HG02623 (cell line): ENCODE measurements around the gene FNDC3B.
"Not testable (repeated sequence)": the region's sequence is repeated elsewhere in the genome, so short reads cannot be mapped to it uniquely, and the experiment has no call there.

Experiments
- ATAC-seq: cut with Tn5 transposase; IDR thresholded peaks from one replicate; pipeline ENCODE4 v1.9.1; 2021; ENCODE audit warnings: moderate library complexity; ENCODE audit not compliant: unreplicated experiment

Gene FNDC3B

GRCh38 chr3:172228036-172228415 lies 188.6 kb downstream of the FNDC3B start:
- ATAC-seq: no peak

- no peak for ATAC-seq
Observed at GRCh38 chr3:172229462-172229861, 190.1 kb downstream of the FNDC3B start.

- ATAC-seq: no peak
Observed at GRCh38 chr3:172231318-172231901, 192.0 kb downstream of the FNDC3B start.

- ATAC-seq: no peak
Observed at GRCh38 chr3:172232579-172233212, 193.3 kb downstream of the FNDC3B start.

- no peak for ATAC-seq
Observed at GRCh38 chr3:172233474-172234277, 194.3 kb downstream of the FNDC3B start.

- ATAC-seq: no peak
Observed at GRCh38 chr3:172235698-172236097, 196.3 kb downstream of the FNDC3B start.

GRCh38 chr3:172236771-172237742 lies 197.7 kb downstream of the FNDC3B start:
- ATAC-seq: no peak

- no peak for ATAC-seq
Observed at GRCh38 chr3:172238188-172238587, 198.8 kb downstream of the FNDC3B start.

GRCh38 chr3:172239218-172239790 lies 199.9 kb downstream of the FNDC3B start:
- no peak for ATAC-seq

GRCh38 chr3:172241405-172241804 lies 202.0 kb downstream of the FNDC3B start:
- ATAC-seq: no peak

- ATAC-seq: not testable (repeated sequence)
Observed at GRCh38 chr3:172242471-172242870, 203.1 kb downstream of the FNDC3B start.

GRCh38 chr3:172243376-172243775 lies 204.0 kb downstream of the FNDC3B start:
- ATAC-seq: not testable (repeated sequence)

GRCh38 chr3:172244011-172244410 lies 204.6 kb downstream of the FNDC3B start:
- no peak for ATAC-seq

GRCh38 chr3:172245241-172245640 lies 205.9 kb downstream of the FNDC3B start:
- no peak for ATAC-seq

GRCh38 chr3:172246107-172246844 lies 206.9 kb downstream of the FNDC3B start:
- ATAC-seq: no peak

GRCh38 chr3:172247525-172248274 lies 208.3 kb downstream of the FNDC3B start:
- ATAC-seq: no peak

- ATAC-seq: no peak
Observed at GRCh38 chr3:172249039-172249438, 209.7 kb downstream of the FNDC3B start.

- no peak for ATAC-seq
Observed at GRCh38 chr3:172251211-172251610, 211.8 kb downstream of the FNDC3B start.

GRCh38 chr3:172253200-172253599 lies 213.8 kb downstream of the FNDC3B start:
- no peak for ATAC-seq
